ENCODE results near the gene GPR107.
A peak's percentile ranks its signal among the peaks of the same experiment; 100 is the strongest.
"Not testable (repeated sequence)": the region's sequence is repeated elsewhere in the genome, so short reads cannot be mapped to it uniquely, and the experiment has no call there.

Gene GPR107

DNA sequence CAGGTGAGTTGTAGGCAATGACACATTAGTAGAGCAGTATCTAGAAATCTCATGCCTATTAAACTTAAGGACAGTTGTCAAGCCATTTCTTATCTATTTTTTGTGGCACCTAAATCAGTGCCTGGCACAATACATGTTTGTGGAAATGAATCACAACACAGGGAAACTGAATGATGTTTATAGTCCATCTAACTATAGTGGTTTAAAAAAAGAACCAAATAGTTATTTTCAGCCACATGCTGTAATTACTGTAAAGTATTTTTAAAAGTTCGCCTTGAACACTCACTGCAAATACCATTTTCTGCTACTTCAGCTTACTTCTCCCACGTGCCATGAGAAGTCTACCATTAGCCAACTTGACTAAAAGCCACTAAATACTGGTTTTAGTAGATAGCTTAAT, 32.6 kb upstream of the GPR107 start:
- TF ChIP-seq, protein P1, sequence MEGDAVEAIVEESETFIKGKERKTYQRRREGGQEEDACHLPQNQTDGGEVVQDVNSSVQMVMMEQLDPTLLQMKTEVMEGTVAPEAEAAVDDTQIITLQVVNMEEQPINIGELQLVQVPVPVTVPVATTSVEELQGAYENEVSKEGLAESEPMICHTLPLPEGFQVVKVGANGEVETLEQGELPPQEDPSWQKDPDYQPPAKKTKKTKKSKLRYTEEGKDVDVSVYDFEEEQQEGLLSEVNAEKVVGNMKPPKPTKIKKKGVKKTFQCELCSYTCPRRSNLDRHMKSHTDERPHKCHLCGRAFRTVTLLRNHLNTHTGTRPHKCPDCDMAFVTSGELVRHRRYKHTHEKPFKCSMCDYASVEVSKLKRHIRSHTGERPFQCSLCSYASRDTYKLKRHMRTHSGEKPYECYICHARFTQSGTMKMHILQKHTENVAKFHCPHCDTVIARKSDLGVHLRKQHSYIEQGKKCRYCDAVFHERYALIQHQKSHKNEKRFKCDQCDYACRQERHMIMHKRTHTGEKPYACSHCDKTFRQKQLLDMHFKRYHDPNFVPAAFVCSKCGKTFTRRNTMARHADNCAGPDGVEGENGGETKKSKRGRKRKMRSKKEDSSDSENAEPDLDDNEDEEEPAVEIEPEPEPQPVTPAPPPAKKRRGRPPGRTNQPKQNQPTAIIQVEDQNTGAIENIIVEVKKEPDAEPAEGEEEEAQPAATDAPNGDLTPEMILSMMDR (IDR thresholded peaks at IDR 0.05; ENCODE audit: unreplicated experiment in 3 of 3) = no peak
- H3K27ac Mint-ChIP-seq = peak overlapping the region in 2 of 3 experiments; percentile 51 to 77
- H3K9me3 Mint-ChIP-seq = peaks cover 4% of the 10 kb centered on the region
- peaks cover 11% of the 10 kb centered on the region for H3K36me3 Mint-ChIP-seq (ENCODE audit: low read depth)
- H3K27me3 Mint-ChIP-seq (ENCODE audit: low read depth) = no peaks in the 10 kb centered on the region
- no peak overlapping the region for H3K4me3 Mint-ChIP-seq
- peaks cover 13% of the 10 kb centered on the region for H3K4me1 Mint-ChIP-seq

DNA sequence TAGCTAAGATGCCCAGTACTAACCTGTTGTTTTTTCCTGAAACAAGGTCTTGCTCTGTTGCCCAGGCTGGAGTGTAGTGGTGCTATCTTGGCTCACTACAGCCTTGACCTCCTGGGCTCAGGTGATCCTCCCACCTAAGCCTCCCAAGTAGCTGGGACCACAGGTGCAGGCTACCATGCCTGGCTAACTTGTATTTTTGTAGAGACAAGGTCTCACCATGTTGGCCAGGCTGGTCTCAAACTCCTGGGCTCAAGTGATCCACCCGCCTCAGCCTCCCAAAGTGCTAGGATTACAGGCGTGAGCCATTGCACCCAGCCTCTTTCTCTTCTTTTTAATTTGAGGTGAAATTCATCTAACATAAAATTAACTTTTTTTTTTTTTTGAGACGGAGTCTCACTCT, 31.9 kb upstream of the GPR107 start:
- H3K27me3 Mint-ChIP-seq (ENCODE audit: low read depth) = not testable (repeated sequence)

DNA sequence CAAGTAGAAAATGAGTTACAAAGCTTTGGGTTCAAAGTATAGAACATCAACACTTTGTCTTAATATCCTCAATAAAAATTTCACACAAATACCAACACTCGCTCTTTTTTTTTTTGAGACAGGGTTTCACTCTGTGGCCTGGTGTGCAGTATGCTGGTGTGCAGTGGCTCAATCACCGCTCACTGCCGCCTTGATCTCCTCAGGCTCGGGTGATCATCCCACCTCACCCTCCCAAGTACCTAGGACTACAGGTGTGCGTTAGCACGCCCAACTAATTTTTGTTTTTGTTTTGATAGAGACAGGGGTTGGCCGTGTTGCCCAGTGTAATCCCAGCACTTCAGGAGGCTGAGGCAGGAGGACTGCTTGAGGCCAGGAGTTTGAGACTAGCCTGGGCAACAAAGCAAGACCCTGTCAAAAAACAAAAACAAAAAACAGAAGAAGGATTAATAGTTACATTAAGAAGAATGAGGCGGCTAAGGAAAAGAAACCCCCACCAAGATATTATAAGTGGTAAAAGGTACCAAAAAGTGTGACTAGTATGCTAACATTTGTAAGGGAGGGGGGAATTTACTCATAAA, 31.1 kb upstream of the GPR107 start:
- H3K4me1 Mint-ChIP-seq = peaks cover 13% of the 10 kb centered on the region
- H3K4me3 Mint-ChIP-seq = no peak overlapping the region
- peaks cover 3% of the 10 kb centered on the region for H3K36me3 Mint-ChIP-seq (ENCODE audit: low read depth)
- peak overlapping the region in 1 of 3 experiments; percentile 69 for H3K27ac Mint-ChIP-seq
- H3K27me3 Mint-ChIP-seq (ENCODE audit: low read depth) = no peaks in the 10 kb centered on the region
- TF ChIP-seq, protein P1 (IDR thresholded peaks at IDR 0.05; ENCODE audit: unreplicated experiment in 3 of 3) = no peak
- no peaks in the 10 kb centered on the region for H3K9me3 Mint-ChIP-seq

More for the DNA sequence above, 31.9 kb upstream of the GPR107 start:
- not testable (repeated sequence) for H3K4me3 Mint-ChIP-seq; H3K36me3 Mint-ChIP-seq (ENCODE audit: low read depth); H3K27ac Mint-ChIP-seq; H3K9me3 Mint-ChIP-seq
- H3K4me1 Mint-ChIP-seq = peaks cover 13% of the 10 kb centered on the region

DNA sequence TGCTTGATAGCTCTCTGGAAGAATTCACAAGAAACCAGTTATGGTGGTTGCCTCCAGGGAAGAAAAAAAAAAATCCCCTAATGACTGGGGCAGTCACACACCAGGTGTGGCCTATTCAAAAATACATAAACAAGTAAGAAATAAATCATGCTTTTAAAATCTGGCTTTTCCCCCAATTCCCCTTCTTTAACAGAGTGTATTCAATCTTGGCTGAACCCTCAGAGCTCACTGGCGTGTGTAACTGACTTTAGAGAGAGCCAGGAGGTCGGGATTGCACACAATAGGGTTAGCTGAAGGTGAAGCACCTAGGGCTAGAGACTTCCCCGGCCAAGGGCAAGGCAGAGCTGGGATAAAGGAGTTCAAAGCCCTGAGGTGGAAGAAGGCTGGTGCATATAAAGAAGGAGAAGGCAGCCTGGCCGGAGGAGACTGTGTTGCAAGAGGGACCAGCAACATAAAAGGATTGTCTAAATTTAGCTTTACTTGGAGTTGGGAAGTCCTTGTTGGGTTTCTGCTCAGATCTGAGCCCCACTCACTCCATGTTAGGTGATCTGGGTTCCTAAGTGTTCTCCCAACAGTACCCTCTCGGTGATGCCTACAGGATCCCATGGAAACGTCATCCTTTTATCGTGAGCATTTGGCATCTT, 30.4 kb upstream of the GPR107 start:
- peaks cover 3% of the 10 kb centered on the region for H3K36me3 Mint-ChIP-seq (ENCODE audit: low read depth)
- H3K9me3 Mint-ChIP-seq = no peaks in the 10 kb centered on the region
- TF ChIP-seq, protein P1 (IDR thresholded peaks at IDR 0.05; ENCODE audit: unreplicated experiment in 3 of 3) = no peak
- H3K4me3 Mint-ChIP-seq = no peak overlapping the region
- no peaks in the 10 kb centered on the region for H3K27me3 Mint-ChIP-seq (ENCODE audit: low read depth)
- H3K27ac Mint-ChIP-seq = peak overlapping the region in 1 of 3 experiments; percentile 69
- peaks cover 13% of the 10 kb centered on the region for H3K4me1 Mint-ChIP-seq

DNA sequence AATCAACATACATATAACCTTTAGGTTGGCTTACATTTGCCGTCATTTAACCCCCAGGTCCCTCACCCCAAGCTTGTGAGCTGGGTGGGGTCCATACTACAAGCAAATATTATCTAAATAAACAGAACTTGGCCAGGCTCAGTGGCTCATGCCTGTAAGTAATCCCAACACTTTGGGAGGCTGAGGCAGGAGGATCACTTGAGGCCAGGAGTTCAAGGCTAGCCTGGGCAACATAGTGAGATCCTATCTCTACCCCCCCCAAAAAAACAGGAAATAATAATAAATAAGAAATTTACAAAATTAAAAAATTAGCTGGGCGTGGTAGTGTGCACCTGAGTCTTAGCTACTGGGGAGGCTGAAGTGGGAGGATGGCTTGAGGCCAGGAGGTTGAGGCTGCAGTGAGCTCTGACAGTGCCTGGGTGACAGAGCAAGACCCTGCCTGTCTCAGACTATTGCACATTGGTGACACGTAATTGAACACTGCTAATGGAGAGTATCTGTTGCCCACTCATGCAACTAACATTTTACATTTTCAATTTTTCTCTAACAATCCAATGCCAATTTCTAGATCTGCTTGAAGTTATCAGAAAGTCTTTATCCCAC, 29.6 kb upstream of the GPR107 start:
- peaks cover 7% of the 10 kb centered on the region for H3K36me3 Mint-ChIP-seq (ENCODE audit: low read depth)
- H3K4me3 Mint-ChIP-seq = no peak overlapping the region
- no peaks in the 10 kb centered on the region for H3K27me3 Mint-ChIP-seq (ENCODE audit: low read depth)
- H3K4me1 Mint-ChIP-seq = peaks cover 13% of the 10 kb centered on the region
- no peak overlapping the region for H3K27ac Mint-ChIP-seq
- TF ChIP-seq, protein P1 (IDR thresholded peaks at IDR 0.05; ENCODE audit: unreplicated experiment in 3 of 3) = no peak
- no peaks in the 10 kb centered on the region for H3K9me3 Mint-ChIP-seq

DNA sequence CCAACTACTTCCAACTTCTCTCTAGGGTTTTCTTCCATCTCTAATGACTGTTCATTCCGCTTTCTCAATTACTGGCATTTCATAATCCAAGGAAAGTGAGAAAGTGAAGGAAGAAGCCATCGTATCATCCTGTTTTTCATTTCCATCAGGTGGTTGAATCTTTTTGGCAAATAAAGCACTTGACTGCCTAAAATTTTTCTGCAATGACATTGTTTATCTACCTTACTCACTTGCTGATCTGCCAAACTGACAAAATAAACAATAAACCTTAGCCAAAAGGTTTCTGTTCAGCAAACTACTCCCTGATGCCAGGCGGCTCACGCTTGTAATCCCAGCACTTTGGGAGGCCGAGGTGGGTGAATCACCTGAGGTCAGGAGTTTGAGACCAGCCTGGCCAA, 29.1 kb upstream of the GPR107 start:
- H3K36me3 Mint-ChIP-seq (ENCODE audit: low read depth) = peaks cover 4% of the 10 kb centered on the region
- no peaks in the 10 kb centered on the region for H3K9me3 Mint-ChIP-seq
- H3K27ac Mint-ChIP-seq = no peak overlapping the region
- peaks cover 13% of the 10 kb centered on the region for H3K4me1 Mint-ChIP-seq
- no peaks in the 10 kb centered on the region for H3K27me3 Mint-ChIP-seq (ENCODE audit: low read depth)
- TF ChIP-seq, protein P1 (IDR thresholded peaks at IDR 0.05; ENCODE audit: unreplicated experiment in 3 of 3) = no peak
- H3K4me3 Mint-ChIP-seq = no peak overlapping the region

Data from nephron (organoid).